Anterior cingulate cortex (tissue), 58 donors: ENCODE measurements around the gene CHID1.

ENCODE experiments used
- DNase-seq, 58 donors: peaks; one replicate each; lab custom pipeline; 2025; lab: John Stamatoyannopoulos, UW

The CHID1 gene

DNA sequence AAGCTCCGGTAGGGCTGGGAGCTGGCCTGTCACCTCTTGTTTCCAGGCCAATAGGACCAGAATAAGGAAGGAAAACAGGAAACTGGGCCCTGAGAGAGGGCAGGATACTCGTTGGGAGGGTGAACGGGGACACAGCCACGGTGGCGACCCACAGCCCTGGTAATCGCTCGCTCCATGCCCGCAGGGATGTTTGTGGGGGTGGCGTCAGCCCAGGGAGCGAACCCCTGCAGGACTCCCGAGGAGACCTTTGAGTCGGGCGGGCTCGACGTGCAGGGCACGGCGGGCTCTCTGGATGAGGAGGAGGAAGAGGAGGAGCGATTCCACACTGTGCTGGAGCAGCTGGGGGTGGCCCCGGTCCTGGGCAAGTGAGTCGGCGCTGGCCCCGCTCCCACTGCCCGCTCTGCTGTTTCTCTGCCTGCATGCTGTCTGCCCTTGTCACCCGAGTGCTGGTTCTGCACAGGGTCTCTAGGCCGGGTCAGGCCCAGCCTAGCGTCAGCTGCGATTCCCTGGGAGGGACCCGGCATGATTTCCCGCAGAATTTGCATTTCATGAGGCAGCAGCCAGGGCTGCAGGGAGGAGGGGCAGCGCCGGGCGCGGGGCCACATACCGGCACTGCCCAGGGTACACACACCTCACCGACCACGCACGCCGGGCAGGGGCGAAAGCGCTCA, 81.3 kb downstream of the CHID1 start:
- no peak for DNase-seq

DNA sequence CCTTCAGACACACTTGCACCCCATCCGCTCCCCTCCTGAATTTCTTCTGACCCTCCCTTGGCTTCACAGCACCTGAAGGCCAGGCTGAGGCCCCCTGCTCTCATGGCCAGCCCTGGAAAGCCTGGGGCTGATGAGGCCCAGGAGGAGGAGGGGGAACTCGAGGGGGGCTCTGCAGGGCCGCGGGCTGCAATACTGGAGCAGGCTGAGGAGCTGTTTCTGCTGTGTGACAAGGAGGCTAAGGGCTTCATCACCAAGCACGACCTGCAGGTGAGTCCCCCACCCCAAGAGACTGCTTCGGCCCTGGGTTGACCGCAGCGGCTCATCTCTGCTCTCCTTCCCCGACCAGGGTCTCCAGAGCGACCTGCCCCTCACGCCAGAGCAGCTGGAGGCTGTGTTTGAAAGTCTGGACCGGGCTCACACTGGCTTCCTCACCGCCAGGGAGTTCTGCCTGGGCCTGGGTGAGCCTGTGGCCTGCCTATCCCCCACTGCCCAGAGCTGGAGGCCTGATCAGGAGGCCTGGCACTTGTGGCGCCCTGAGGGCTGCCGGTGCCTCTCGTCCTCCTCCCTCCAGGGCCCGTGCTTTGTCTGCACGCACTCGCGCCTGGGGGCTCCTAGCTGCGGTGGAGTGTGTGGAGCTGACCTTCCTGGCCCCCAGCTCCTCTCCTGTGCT, 82.0 kb downstream of the CHID1 start:
- DNase-seq, result no peak

DNA sequence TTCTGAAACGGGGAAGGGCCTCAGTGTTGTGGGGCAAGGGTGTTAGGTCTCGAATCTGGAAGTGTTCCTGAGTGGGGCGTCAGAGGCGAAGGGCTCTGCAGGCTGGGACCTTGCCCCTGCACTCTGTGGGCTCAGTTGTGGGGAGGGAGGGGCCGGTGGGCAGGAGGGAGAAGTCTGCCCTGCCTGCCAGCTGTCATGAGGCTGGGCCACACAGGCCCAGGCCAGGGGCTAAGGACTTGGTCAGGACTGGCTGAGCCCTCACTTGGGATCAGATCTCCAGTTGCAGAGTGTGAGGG, 82.8 kb downstream of the CHID1 start, which contains the start of gene CRACR2B:
Gene CRACR2B (plus strand): TSS at position 23 of the 296 bp plus-strand sequence. CDS start 689 bp downstream, outside the sequence.
- no peak for DNase-seq

DNA sequence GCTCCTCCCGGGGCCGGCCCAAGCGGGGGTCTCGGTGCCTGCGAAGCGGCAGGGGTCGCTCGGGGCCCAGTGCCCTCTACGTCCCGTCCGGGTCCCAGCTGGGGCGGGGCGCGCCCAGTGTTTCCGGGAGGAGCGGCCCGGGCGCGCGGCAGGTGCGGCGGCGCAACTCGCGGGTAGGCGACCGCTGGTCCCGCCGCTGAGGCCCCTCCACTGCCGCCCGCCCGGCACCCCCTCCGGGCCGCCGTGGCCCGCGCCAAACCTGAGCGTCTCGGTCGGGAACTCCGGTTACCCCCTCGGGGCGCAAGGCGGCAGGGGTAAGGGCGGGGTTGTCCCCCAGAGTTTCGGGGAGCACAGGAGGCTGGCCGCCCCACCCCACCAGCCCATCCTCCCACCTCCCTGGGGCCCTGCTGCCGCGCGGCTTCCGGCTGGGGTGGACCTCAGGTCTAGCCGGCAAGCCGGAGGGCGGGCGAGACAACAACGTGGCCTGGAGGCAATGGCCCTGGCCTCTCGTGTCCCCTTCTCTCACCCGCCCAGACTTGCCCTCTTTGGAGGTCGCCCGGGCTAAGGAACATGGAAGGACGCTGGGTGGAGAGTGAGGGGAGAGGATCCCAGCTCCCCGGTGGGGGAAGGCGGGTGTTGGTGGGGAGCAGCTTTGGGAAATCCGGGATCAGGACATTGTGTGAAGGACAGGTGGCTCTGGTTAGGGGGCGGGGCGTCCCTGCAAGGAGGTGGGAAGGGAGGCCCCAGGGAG, 83.3 kb downstream of the CHID1 start:
- DNase-seq, result no peak

DNA sequence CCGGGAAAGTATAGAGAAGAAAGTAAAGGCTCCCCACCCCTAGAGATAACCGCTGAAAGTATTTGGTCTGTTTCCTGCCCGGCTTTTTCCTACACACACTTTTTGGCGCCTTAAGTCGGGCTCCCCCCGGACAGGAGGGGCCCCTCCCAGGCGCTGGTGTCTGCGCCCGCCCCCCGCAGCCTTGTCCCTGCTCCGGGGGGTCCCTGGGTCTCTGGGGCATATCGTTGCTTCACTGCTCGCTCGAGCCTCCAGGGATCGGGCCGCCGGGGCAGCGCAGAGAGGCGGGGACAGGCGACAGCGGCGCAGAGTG, 83.8 kb downstream of the CHID1 start:
- DNase-seq, result no peak

DNA sequence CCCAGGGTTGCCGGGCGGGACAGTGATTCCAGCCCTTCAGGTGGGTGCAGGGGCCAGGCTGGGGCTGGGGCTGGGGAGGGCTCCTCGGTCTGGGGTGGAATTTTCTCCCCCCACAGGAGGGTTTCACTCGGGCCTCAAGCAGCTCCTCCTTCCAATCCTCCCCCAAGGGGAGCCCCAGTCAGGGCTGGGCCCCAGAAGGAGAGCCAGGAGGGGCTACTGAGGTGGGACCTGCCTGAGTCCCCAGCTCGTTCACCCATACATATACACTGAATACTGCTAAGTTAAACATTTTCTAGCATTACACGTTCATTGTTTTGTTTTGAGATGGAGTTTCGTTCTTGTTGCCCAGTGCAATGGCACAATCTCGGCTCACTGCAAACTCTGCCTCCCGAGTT, 84.4 kb downstream of the CHID1 start:
- DNase-seq, result no peak

DNA sequence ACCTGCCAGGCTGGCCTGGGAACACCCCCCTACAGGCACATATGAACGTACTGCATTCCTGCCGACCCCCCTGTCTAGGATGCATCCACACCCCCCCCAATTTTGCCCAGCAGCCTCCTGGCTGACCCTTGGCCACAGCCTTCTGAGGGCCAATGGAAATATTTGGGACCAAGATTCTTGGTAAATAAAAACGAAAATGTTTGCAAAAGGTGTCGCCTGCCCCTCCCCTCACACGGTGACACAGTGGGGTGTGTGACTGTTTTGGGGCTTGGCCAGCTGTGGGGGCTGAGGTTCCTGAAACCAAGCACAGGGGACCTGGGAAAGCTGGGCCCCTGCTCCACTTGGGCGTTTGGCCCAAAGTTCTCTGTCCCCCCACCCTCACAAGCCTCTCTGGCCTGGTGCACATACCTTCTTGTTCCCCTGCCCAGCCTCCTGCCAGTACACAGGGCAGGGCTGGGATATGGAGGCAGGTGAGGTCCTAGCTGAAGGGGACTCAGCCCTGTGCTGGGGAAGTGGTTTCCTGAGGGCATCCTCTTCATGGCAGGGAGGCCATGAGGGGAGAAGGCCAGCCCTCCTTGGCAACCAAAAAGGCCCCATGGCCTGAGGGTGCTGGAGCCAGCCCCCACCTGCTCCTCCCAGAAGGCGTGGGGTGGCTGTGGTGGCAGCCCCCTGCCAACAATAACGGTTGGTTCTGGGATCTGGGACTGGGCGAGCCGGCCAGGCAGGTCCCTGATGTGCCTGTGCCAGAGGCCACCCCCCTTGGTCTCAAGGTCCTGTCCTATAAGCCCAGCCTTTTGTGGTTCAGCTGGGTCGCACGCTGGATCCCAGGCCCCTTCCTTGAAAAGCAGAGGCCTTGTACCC, 85.0 kb downstream of the CHID1 start:
- no peak for DNase-seq

DNA sequence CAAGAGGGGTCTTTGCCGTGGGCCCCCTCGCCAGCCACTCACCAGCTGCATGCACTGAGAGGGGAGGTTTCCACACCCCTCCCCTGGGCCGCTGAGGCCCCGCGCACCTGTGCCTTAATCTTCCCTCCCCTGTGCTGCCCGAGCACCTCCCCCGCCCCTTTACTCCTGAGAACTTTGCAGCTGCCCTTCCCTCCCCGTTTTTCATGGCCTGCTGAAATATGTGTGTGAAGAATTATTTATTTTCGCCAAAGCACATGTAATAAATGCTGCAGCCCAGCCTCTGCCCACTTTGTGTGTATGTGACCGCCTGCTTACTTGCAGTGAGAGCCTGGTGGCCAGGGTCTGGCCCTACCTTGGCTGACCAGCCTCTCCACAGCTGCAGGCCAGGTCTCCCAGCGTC, 85.7 kb downstream of the CHID1 start:
- DNase-seq, result no peak

DNA sequence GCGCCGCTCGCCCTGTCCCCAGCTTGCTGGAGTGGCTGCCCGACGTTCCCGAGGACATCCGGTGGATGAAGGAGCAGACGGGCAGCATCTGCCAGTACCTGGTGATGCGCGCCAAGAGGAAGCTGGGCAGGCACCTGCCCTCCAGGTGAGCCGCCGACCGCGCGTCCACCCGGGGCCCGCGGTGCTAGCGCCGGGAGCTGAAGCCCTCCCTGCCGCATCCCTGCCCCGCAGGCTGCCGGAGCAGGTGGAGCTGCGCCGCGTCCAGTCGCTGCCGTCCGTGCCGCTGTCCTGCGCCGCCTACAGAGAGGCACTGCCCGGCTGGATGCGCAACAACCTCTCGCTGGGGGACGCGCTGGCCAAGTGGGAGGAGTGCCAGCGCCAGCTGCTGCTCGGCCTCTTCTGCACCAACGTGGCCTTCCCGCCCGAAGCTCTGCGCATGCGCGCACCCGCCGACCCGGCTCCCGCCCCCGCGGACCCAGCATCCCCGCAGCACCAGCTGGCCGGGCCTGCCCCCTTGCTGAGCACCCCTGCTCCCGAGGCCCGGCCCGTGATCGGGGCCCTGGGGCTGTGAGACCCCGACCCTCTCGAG, 86.2 kb downstream of the CHID1 start:
- DNase-seq, result peak in 27 of 58 donors; percentile 19 to 67 (median 38)

DNA sequence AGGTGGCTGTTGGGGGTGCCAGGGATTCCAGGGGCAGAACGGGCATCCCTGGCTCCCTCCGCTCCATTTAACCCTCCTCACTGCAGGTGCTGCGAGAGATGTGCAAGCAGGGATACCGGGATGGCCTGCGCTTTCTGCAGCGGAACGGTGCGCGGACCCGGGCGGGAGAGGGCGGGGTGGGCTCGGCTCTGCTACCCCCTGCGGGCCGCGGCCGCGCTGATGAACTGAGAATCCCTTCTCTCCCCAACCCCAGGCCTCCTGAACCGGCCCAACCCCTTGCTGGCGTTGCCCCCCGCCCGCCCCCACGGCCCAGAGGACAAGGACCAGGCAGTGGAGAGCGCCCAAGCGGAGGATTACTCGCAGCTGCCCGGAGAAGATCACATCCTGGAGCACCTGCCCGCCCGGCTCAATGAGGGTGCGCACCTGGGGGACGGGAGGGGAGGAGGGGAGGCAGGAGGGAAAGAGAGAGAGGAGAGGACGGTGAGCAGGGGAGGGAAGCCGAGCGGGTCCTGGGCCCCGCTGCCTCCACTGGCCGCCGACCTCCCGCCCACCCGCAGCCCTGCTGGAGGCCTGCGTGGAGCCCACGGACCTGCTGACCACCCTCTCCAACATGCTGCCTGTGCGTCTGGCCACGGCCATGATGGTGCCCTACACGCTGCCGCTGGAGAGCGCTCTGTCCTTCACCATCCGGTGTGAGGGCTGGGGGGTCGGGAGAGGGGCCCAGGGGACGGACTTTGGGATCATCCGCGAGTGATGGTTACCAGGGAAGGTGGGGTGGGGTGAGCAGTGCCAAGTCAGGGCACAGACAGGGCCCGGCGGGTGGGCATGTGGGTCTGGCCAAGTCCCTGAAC, 86.9 kb downstream of the CHID1 start:
- DNase-seq, result no peak

DNA sequence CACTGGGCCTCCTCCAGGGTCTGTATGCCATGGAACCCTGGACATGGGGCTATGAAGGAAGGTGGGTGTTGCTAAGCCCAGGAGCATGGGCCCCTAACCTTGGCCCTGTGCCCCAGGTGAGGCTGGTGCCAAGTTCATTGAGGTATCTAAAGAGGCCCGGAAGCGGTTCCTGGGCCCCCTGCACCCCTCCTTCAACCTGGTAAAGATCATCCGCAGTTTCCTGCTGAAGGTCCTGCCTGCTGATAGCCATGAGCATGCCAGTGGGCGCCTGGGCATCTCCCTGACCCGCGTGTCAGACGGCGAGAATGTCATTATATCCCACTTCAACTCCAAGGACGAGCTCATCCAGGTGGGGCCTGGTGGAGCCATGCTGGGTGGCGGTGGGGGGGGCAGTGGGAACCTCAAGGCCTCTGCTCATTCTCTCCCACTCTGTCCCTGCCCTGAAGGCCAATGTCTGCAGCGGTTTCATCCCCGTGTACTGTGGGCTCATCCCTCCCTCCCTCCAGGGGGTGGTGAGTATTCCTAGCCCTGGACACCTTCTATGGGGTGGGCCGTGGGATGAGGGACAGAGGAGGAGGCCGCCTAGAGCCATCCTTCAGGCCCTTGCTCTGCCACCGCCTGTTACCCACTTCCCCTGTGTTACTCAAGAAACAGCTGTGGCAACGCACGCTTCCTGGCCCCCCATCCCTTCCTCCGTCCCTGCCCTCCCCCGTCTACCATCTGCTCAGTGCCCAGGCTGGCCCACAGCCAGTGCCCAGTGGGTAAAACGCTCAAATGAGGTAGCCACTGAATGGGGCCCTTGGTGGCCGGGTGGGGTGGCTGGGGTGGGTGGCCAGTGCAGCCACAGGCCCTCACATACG, 88.9 kb downstream of the CHID1 start:
- peak in 9 of 58 donors; percentile 20 to 46 (median 31) for DNase-seq

DNA sequence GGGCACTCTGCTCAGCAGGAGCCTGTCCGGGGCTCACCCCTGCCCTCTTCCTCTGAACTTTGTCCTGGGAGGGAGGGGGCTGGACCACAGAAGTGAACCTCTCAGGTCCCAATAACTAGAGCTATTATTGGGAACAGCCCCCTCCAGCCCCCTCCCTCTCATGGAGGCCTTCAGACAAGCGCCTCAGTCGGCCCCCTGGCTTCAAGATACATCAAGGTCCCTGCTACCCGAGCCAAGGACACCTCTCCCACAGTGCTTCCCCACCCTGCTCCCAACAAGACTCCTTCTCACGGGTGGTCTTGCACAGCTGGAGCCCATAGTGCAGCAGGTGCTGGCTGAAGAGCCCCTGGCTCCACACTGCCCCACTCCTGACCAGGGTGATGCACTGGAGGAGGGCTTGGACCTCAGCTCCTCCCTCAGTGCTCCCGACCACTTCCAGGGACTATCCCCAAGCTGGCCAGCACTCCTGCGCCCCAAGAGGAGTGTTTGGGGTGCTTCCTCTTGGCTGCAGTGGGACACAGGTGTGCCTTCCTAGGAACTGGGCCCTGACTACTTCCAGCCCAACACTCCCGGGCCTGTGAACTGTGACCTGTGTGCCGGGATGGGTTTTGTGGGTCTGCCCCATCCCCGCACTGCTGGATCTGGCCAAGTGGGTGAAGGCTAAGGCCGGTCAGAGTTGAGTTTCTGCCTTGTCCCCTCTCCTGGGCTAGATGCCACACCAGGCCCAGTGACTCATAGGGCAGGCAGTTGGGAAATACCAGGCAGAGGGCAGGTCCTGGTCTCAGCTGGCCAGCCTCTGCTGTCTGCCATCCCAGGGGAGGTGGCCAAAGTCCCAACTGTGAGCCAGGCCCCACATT, 89.7 kb downstream of the CHID1 start:
- peak in 16 of 58 donors; percentile 20 to 79 (median 38) for DNase-seq

DNA sequence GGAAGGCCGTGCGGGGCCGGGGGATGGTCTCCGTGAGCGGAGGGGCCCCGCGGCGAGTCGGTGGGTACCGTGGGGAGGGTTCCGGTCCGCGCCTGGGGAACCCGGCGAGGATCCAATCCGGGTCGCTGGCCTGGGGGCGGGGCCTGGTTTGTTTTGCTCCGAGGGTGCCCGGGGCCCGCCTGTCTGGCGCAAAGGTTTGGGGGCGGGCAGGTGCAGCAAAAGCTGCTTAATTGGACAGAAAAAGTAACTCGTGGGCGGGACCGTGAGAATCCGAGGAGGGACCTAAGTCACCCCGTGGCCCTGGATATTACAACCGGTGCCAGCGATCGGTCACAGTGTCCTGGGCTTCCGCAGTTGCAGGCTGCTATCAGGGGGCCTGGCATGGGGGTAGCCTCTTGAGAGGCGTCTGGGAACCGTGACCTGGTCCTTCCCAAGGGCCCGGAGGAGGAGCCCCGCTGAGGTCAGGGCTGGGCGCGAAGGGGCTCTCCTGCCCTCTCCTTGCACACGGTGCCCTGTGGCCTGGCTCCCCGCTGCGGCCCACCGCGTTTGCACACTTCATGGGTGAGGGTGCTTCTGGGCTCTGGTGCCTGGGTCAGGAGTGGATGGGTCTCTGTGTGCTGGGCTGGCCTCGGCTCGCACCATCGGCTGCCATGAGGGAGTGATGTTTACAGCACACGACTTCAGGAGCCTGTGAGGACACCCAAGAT, 90.5 kb downstream of the CHID1 start:
- peak in 43 of 58 donors; percentile 32 to 75 (median 59) for DNase-seq

DNA sequence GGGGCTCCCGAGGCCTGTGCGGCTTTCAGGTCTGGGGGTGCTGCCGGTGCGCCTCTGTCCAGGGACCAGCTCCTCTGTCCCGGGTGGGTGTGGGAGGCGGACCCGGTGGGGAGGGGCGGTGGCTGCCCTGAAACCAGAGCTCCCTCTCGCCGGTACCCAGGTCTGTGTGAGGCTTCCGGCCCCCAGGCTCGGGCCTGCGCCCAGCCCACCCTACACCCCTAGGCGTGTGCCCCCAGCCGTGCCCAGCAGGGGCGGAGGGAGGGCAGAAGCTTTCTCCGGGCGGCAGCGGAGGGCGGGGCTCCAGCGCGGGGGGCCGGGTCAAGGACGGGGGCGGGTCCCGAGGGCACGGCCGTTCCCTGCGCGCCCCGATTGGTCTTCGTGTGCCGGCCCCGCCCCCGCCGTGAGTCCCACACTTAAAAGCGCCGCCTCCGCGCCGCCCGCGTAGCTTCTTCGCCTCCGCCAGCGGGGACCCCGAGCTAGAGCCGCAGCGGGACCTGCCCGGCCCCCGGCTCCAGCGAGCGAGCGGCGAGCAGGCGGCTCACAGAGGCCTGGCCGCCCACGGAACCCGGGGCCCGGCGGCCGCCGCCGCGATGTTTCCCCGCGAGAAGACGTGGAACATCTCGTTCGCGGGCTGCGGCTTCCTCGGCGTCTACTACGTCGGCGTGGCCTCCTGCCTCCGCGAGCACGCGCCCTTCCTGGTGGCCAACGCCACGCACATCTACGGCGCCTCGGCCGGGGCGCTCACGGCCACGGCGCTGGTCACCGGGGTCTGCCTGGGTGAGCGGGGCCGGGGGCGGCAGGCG, 91.3 kb downstream of the CHID1 start:
- DNase-seq, result peak; percentile 43 to 94 (median 84)

DNA sequence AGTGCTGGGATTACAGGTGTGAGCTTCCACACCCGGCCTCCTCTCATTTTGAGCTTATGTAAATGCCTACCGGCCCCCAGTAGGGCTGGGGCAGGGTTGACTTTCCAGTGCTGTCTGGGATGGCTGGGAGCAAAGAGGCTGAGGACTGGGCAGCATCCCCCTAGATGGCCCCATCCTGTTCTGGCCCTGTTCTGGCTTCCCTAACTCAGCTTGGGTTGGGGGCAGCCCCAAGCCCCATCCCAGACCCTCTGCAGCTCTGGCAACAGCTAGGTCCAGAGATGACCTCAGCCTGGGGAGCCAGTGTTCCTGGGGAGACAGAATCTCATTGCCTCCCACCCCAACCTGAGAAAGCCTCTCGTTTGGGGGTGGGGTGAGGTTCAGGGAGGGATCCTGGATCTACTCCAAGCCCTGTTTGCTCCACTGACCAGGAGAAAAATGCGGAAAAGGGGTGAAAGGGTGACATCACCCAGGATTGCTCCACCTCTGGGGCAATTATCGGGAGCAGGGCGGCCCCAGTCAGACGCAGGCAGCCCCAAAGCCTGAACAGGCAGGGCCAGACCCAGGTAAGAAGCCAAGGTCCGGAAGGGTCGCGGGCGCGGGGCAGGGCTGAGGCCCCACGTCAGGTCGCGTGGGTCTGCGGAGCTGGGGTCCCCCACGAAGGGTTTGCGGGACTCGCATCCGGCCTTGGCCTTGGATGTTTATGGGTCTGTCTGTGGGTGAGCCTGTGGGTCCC, 92.0 kb downstream of the CHID1 start, which contains the start of gene PNPLA2:
Gene PNPLA2 (plus strand): TSS at position 519 of the 733 bp plus-strand sequence. CDS start 805 bp downstream, outside the sequence.
- no peak for DNase-seq
